ENCODE data around the gene TSPAN5.

DNA sequence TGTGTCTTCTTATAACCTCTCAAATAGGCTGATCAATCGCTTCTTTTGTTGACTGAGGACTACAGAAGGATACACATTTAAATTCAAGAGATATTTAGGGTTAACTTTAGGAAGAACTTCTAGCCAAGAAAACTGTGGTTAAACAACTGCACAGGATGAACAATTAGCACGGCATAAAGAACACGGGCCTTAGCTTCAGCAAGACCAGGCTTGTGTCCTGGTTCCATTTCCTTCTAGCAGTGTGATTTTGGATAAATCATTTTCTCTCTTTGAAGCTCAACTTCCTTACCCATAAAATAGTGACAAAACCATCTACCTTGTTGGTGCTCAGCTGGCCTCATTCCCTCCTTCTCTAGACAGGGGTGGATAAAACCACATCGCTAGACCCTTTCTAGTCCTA lies 117.6 kb downstream of the TSPAN5 start:
- no peak for TF ChIP-seq POLR2AphosphoS5 (IDR thresholded peaks at IDR 0.05)
- no peak for TF ChIP-seq POLR2A (IDR thresholded peaks at IDR 0.05)
- TF ChIP-seq CTCF (IDR thresholded peaks at IDR 0.05 in 8 of 11, conservative IDR thresholded peaks at IDR 0.05 in 3 of 11): no peak
